Fibroblast of lung (primary cell): ENCODE results near the gene TARS3.

ENCODE experiments used
- CTCF ChIP-seq, 2 donors: IDR thresholded peaks in 1 of 2; conservative IDR thresholded peaks in 1 of 2; 1 replicate in 1 of 2; 2 replicates in 1 of 2; pipeline ENCODE4 v1.5.1; 2011 to 2012; ENCODE audit warnings: low read length in 2 of 2, control low read depth in 1 of 2, inconsistent platforms in 1 of 2, low read depth in 1 of 2, mild to moderate bottlenecking in 1 of 2
- EZH2 ChIP-seq: IDR thresholded peaks from 2 replicates; pipeline ENCODE4 v1.5.1; 2012; ENCODE audit warnings: low read length, control low read depth, mild to moderate bottlenecking; ENCODE audit errors: missing control alignments

- TF ChIP-seq EZH2 (no peak), CTCF (conservative IDR thresholded peaks at IDR 0.05 in 1 of 2, IDR thresholded peaks at IDR 0.05 in 1 of 2; ENCODE audit: low read depth in 1 of 2, low read length in 2 of 2) (no peak)
Measured at GRCh38 chr15:101651554-101652097, 72.6 kb downstream of the TARS3 start.
